ENCODE results near the gene LIMD2.

Gene LIMD2

GRCh38 chr17:63681530-63681929 lies 18.4 kb downstream of the LIMD2 start:
- DNase-seq (ENCODE audit: low read depth in 1 of 2, low spot score in 1 of 2): no peak
- Histone ChIP-seq H3K27ac (replicated peaks) (peak overlapping the region; percentile 62), H3K4me3 (replicated peaks; ENCODE audit: insufficient read depth, low read length) (no peak overlapping the region), H3K27me3 (ENCODE audit: insufficient read depth, poor library complexity, severe bottlenecking) (no peaks in the 10 kb centered on the region)
- TF ChIP-seq, protein P1, sequence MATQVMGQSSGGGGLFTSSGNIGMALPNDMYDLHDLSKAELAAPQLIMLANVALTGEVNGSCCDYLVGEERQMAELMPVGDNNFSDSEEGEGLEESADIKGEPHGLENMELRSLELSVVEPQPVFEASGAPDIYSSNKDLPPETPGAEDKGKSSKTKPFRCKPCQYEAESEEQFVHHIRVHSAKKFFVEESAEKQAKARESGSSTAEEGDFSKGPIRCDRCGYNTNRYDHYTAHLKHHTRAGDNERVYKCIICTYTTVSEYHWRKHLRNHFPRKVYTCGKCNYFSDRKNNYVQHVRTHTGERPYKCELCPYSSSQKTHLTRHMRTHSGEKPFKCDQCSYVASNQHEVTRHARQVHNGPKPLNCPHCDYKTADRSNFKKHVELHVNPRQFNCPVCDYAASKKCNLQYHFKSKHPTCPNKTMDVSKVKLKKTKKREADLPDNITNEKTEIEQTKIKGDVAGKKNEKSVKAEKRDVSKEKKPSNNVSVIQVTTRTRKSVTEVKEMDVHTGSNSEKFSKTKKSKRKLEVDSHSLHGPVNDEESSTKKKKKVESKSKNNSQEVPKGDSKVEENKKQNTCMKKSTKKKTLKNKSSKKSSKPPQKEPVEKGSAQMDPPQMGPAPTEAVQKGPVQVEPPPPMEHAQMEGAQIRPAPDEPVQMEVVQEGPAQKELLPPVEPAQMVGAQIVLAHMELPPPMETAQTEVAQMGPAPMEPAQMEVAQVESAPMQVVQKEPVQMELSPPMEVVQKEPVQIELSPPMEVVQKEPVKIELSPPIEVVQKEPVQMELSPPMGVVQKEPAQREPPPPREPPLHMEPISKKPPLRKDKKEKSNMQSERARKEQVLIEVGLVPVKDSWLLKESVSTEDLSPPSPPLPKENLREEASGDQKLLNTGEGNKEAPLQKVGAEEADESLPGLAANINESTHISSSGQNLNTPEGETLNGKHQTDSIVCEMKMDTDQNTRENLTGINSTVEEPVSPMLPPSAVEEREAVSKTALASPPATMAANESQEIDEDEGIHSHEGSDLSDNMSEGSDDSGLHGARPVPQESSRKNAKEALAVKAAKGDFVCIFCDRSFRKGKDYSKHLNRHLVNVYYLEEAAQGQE (IDR thresholded peaks at IDR 0.05; ENCODE audit: insufficient replicate concordance, low read depth): no peak
- TF ChIP-seq CTCF (IDR thresholded peaks at IDR 0.05; ENCODE audit: insufficient read depth, low read length) (no peak), POLR2AphosphoS5 (IDR thresholded peaks at IDR 0.05; ENCODE audit: low read depth) (no peak), GABPA (IDR thresholded peaks at IDR 0.05; ENCODE audit: low read depth) (no peak), SPI1 (IDR thresholded peaks at IDR 0.05; ENCODE audit: borderline replicate concordance, low read depth) (no peak)

- DNase-seq (ENCODE audit: low read depth in 1 of 2, low spot score in 1 of 2): no peak
- Histone ChIP-seq H3K27ac (replicated peaks) (no peak overlapping the region), H3K4me3 (replicated peaks; ENCODE audit: insufficient read depth, low read length) (no peak overlapping the region), H3K27me3 (ENCODE audit: insufficient read depth, poor library complexity, severe bottlenecking) (no peaks in the 10 kb centered on the region)
- no peak for TF ChIP-seq GABPA (IDR thresholded peaks at IDR 0.05; ENCODE audit: low read depth)
- TF ChIP-seq CTCF (IDR thresholded peaks at IDR 0.05; ENCODE audit: insufficient read depth, low read length): no peak
- no peak for TF ChIP-seq POLR2AphosphoS5 (IDR thresholded peaks at IDR 0.05; ENCODE audit: low read depth)
- no peak for TF ChIP-seq SPI1 (IDR thresholded peaks at IDR 0.05; ENCODE audit: borderline replicate concordance, low read depth)
- TF ChIP-seq, protein P1 (IDR thresholded peaks at IDR 0.05; ENCODE audit: insufficient replicate concordance, low read depth): no peak
Observed at GRCh38 chr17:63680700-63681099, 19.2 kb downstream of the LIMD2 start.

GRCh38 chr17:63679214-63679613 lies 20.7 kb downstream of the LIMD2 start:
- Histone ChIP-seq H3K27me3 (ENCODE audit: insufficient read depth, poor library complexity, severe bottlenecking) (no peaks in the 10 kb centered on the region), H3K4me3 (replicated peaks; ENCODE audit: insufficient read depth, low read length) (no peak overlapping the region), H3K27ac (replicated peaks) (no peak overlapping the region)
- TF ChIP-seq CTCF (IDR thresholded peaks at IDR 0.05; ENCODE audit: insufficient read depth, low read length) (no peak), SPI1 (IDR thresholded peaks at IDR 0.05; ENCODE audit: borderline replicate concordance, low read depth) (no peak)
- DNase-seq (ENCODE audit: low read depth in 1 of 2, low spot score in 1 of 2): no peak

DNA sequence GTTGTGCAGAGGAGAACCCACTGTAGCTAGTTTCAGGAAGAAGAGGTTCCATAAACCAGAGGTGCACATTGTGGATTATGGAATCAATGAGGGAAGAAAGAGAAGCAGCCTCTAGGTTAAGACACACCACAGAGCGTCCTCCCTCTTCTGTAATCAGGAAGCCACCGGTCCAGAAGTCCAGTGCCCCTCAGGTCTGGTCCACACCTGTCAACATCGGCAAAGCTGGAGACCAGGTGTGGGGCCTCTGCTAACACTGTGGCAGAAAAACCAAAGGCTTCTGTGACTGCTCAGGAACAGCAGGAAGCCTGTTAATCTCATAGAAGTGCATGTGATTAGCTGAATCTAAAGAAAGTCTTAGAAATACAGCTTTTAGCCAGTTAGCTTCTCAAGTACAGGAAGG lies 23.3 kb downstream of the LIMD2 start:
- no peaks in the 10 kb centered on the region for H3K27me3 ChIP-seq (ENCODE audit: insufficient read depth, poor library complexity, severe bottlenecking)
- H3K27ac ChIP-seq (replicated peaks): no peak overlapping the region
- TF ChIP-seq GABPA (IDR thresholded peaks at IDR 0.05; ENCODE audit: low read depth): no peak
- no peak for TF ChIP-seq SPI1 (IDR thresholded peaks at IDR 0.05; ENCODE audit: borderline replicate concordance, low read depth)
- no peak for TF ChIP-seq CTCF (IDR thresholded peaks at IDR 0.05; ENCODE audit: insufficient read depth, low read length)
- TF ChIP-seq, protein P1 (IDR thresholded peaks at IDR 0.05; ENCODE audit: insufficient replicate concordance, low read depth): no peak
- no peak for TF ChIP-seq POLR2AphosphoS5 (IDR thresholded peaks at IDR 0.05; ENCODE audit: low read depth)
- DNase-seq (ENCODE audit: low read depth in 1 of 2, low spot score in 1 of 2): no peak
- H3K4me3 ChIP-seq (replicated peaks; ENCODE audit: insufficient read depth, low read length): no peak overlapping the region

Measured in HL-60 (cell line).